Measurements from ENCODE around the gene FMNL2. TPM values are rescaled to one million over a fixed set of nuclear protein-coding genes. Genes with fewer than 3 reads are reported as not detected.

Gene FMNL2
- total and polyA plus RNA-seq, 2 of the 4 experiments (the other 2 are of a cell fraction): 10.9 to 11.4 TPM

DNA sequence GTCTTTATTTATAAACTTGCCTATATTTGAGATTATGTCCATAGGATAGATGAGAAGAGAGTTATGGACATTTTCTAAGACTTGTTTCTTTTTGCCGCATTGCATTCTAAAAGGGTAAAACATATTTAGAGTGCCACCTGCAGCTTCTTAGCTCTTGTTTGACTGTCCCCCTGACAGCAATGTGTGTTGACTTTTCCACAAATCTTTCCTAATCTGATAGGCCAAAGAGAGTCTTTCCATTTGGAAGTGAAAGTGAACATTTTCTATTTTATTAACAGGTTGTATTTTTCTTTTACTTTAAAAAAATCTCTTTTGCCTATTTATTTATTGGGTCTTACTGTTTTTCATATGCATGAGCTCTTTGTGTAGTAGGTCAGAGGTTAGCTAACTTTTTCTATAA, 58.4 kb downstream of the FMNL2 start:
- Histone ChIP-seq H3K9me1 (ENCODE audit: insufficient read depth, low read length) (no peaks in the 10 kb centered on the region), H3K4ac (ENCODE audit: low read depth, low read length) (no peak overlapping the region), H3K18ac (ENCODE audit: low read depth, low read length) (no peak overlapping the region), H3K79me1 (ENCODE audit: low read depth in 1 of 2, low read length in 2 of 2) (peaks cover 19 to 24% of the 10 kb centered on the region in 2 experiments), H2BK15ac (ENCODE audit: low read depth, low read length) (no peak overlapping the region), H2BK20ac (ENCODE audit: low read depth, low read length) (no peak overlapping the region), H4K91ac (ENCODE audit: insufficient read depth, low read depth, low read length) (no peak overlapping the region), H2BK5ac (ENCODE audit: low read depth, low read length, poor library complexity, severe bottlenecking) (no peak overlapping the region), H3K4me2 (ENCODE audit: low read depth, low read length) (no peak overlapping the region), H3K23ac (ENCODE audit: low read depth, low read length) (no peak overlapping the region), H4K20me1 (ENCODE audit: insufficient read depth, low read length) (no peaks in the 10 kb centered on the region), H3K4me1 (ENCODE audit: control insufficient read depth, insufficient read depth, low read length) (peaks cover 7% of the 10 kb centered on the region; the same call in 1 of the 2 replicates), H2BK120ac (ENCODE audit: low read depth, low read length) (no peak overlapping the region), H4K5ac (ENCODE audit: low read depth, low read length) (no peak overlapping the region), H2AFZ (replicated peaks; ENCODE audit: low read length, poor library complexity) (no peak overlapping the region), H3K4me3 (ENCODE audit: insufficient read depth, low read depth, low read length) (no peak overlapping the region), H3K27me3 (ENCODE audit: control insufficient read depth, insufficient read depth, low read length) (no peaks in the 10 kb centered on the region), H3K9me3 (ENCODE audit: control insufficient read depth, insufficient read depth, low read length) (no peaks in the 10 kb centered on the region), H2AK5ac (ENCODE audit: low read depth, low read length) (no peak overlapping the region), H3K27ac (ENCODE audit: insufficient read depth, low read length) (no peak overlapping the region), H3K36me3 (ENCODE audit: control insufficient read depth, insufficient read depth, low read length) (no peaks in the 10 kb centered on the region), H2AK9ac (replicated peaks; ENCODE audit: low read depth, low read length, poor library complexity) (no peak overlapping the region), H3K9ac (ENCODE audit: low read depth, low read length) (no peak overlapping the region), H3K56ac (ENCODE audit: extremely low read depth, insufficient read depth, low read length) (no peak overlapping the region), H4K8ac (ENCODE audit: low read depth in 2 of 2, low read length in 2 of 2) (no peak overlapping the region), H3K14ac (replicated peaks; ENCODE audit: low read depth, low read length) (no peak overlapping the region)
- TF ChIP-seq USF2 (IDR thresholded peaks at IDR 0.05; ENCODE audit: low read depth, low read length) (no peak), NFE2L2 (IDR thresholded peaks at IDR 0.05; ENCODE audit: low read depth, low read length) (no peak), MAFK (IDR thresholded peaks at IDR 0.05; ENCODE audit: low read depth, low read length) (no peak), CEBPB (IDR thresholded peaks at IDR 0.05; ENCODE audit: low read depth, low read length) (no peak), SMC3 (IDR thresholded peaks at IDR 0.05; ENCODE audit: low read depth, low read length) (no peak), MXI1 (IDR thresholded peaks at IDR 0.05; ENCODE audit: borderline replicate concordance, low read depth, low read length) (no peak), POLR2A (IDR thresholded peaks at IDR 0.05; ENCODE audit: low read depth, low read length) (no peak), MAZ (IDR thresholded peaks at IDR 0.05; ENCODE audit: borderline replicate concordance, low read depth, low read length) (no peak), RAD21 (IDR thresholded peaks at IDR 0.05; ENCODE audit: low read length) (no peak)
- TF ChIP-seq, protein P1, sequence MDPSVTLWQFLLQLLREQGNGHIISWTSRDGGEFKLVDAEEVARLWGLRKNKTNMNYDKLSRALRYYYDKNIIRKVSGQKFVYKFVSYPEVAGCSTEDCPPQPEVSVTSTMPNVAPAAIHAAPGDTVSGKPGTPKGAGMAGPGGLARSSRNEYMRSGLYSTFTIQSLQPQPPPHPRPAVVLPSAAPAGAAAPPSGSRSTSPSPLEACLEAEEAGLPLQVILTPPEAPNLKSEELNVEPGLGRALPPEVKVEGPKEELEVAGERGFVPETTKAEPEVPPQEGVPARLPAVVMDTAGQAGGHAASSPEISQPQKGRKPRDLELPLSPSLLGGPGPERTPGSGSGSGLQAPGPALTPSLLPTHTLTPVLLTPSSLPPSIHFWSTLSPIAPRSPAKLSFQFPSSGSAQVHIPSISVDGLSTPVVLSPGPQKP (IDR thresholded peaks at IDR 0.05; ENCODE audit: borderline replicate concordance, low read depth, low read length): no peak
- in situ Hi-C loops (cut with MboI; ENCODE audit: low sequenced_read_pairs): no loop called here
- intact Hi-C loops (cut with micrococcal nuclease): no loop called here
- POLR2A ChIA-PET (ENCODE audit: unreplicated experiment): interaction anchor here (0.6 kb wide), 1 partner anchor 41 kb away, joined by 3 read pairs; no protein-coding TSS in a partner anchor
- CTCF ChIA-PET: no interaction called here
- no CpG with 5 or more reads among the region's 1 CpG for WGBS, 2 experiments (ENCODE audit: extremely low coverage in 2 of 2, insufficient read length in 1 of 2)
- dilution Hi-C loops (cut with HindIII; ENCODE audit: low sequenced_read_pairs, unreplicated experiment): no loop called here
- ATAC-seq (ENCODE audit: low read depth) (no peak), DNase-seq (no peak)
- BruUV-seq (replicated peaks): no TSS peak

All from IMR-90 (cell line).